ENCODE results near the gene SIGLEC8. TPM values are rescaled to one million over a fixed set of nuclear protein-coding genes. Genes with fewer than 3 reads are reported as not detected.
"Not testable (repeated sequence)": the region's sequence is repeated elsewhere in the genome, so short reads cannot be mapped to it uniquely, and the experiment has no call there.

SIGLEC8 gene
- total RNA-seq, 1 experiment from 2014 or later = not detected

DNA sequence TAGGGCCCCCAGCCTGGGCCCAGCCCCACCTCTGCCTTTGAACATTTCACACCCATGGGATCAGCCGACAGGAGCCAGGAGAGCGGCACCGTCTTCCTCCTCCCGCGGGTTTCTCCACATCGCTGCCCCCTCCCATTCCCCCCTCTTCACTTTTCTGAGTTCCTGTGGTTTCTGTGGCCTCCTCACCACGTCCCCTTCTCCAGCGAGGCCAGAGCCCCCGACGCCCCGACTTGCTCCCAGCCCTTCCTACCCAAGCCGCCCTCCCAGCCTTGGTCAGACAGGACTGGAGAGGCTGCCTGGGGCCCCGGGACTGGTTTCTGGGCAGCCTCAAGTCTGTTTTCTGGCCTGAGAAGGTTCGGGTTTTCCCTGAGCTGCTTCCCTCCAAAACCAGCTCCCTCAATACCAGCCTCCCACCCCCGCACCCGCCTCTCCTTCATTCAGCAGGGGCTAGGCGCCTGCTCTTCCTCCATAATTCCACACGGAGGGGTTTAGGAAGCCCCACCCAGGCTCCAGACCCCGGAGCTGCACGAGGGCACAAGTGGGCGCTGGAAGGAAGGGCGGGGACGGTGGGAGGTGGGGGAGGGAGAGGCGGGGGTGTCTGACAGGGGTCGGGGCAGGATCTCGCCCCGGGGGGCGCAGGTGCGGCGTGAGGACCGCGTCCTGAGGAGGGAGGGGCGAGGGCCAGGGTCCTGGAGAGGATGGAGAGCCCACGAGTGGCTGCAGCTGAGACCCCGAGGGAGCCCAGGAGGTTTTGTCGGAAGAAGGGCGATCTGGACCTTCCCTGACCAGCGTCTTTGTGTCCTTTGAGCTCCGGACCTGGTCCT lies 36.8 kb downstream of the SIGLEC8 start:
- peak overlapping the region; percentile 59 for H3K4me3 Mint-ChIP-seq

DNA sequence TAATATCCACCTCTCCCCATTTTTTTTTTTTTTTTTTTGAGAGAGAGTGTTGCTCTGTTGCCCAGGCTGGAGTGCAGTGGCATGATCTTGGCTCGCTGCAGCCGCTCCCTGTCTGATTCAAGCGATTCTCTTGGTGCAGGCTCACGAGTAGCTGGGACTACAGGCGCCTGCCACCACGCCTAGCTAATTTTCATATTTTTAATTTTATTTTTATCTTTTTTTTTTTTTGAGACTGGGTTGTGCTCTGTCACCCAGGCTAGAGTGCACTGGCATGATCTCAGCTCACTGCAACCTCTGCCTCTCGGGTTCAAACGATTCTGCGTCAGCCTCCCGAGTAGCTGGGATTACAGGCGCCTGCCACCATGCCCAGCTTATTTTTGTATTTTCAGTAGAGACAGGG lies 37.7 kb downstream of the SIGLEC8 start:
- peaks cover 52% of the 10 kb centered on the region for H3K27me3 Mint-ChIP-seq (ENCODE audit: low read depth)
- not testable (repeated sequence) for ATAC-seq; H3K4me3 Mint-ChIP-seq; H3K9me3 Mint-ChIP-seq; DNase-seq (ENCODE audit: low spot score); H3K36me3 Mint-ChIP-seq; H3K4me1 Mint-ChIP-seq; H3K27ac Mint-ChIP-seq
- POLR2A ChIA-PET = interaction anchor here (0.7 kb wide), 1 partner anchor 150 kb away, joined by 3 read pairs; the partner anchor contains the start of gene ZNF175
- CTCF ChIA-PET = interaction anchor here (0.7 to 3.1 kb wide), 23 partner anchors 8 to 262 kb away, joined by 3 to 51 read pairs (median 8); partner anchors contain the start of genes CLDND2, VSIG10L and ZNF175

More for the DNA sequence above, 36.8 kb downstream of the SIGLEC8 start:
- Mint-ChIP-seq H3K4me1 (peaks cover 6% of the 10 kb centered on the region; the same call in 1 of the 2 replicates), H3K27ac (no peak overlapping the region), H3K36me3 (no peaks in the 10 kb centered on the region), H3K27me3 (ENCODE audit: low read depth) (peaks cover 55% of the 10 kb centered on the region), H3K9me3 (peaks cover 10% of the 10 kb centered on the region; the same call in 1 of the 2 replicates)
- TF ChIP-seq, protein P1, sequence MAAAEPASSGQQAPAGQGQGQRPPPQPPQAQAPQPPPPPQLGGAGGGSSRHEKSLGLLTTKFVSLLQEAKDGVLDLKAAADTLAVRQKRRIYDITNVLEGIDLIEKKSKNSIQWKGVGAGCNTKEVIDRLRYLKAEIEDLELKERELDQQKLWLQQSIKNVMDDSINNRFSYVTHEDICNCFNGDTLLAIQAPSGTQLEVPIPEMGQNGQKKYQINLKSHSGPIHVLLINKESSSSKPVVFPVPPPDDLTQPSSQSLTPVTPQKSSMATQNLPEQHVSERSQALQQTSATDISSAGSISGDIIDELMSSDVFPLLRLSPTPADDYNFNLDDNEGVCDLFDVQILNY (CRISPR knock-in tag; IDR thresholded peaks at IDR 0.05) = 0 out of 2 replicates have a peak, but pooled peaks have one; percentile 37
- no peak for TF ChIP-seq NFYB (CRISPR knock-in tag; conservative IDR thresholded peaks at IDR 0.05; ENCODE audit: low read depth)
- ATAC-seq = peak; percentile 30
- CTCF ChIA-PET = interaction anchor here (0.6 to 3.1 kb wide), 68 partner anchors 9 to 334 kb away, joined by 3 to 51 read pairs (median 5); partner anchors contain the start of genes C19orf84, CLDND2, ETFB and IGLON5
- POLR2A ChIA-PET = interaction anchor here (0.7 to 1.4 kb wide), 3 partner anchors 54 to 149 kb away, joined by 3 to 5 read pairs (median 4); partner anchors contain the start of genes ETFB and ZNF175
- DNase-seq (ENCODE audit: low spot score) = peak; percentile 24

DNA sequence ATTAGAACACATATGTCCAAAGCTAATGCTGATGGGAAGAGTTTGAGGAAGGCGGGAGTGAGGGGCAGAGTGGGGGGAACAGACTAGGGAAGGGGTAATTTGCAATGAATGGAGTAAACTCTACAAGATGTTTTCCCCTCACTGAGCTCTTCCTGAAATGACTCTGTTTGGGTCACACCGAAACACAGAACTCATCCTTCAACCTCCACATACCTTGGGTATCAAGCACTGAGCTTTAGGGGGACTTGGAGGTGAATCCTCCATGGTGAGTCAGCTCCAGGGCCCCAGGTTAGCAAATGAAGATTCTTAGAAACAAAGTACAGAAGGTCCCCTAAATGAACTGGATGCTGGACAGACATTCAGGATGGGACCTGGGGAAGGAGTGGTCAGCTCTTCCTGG lies 39.5 kb downstream of the SIGLEC8 start:
- Mint-ChIP-seq H3K36me3 (no peaks in the 10 kb centered on the region), H3K9me3 (peaks cover 10% of the 10 kb centered on the region; the same call in 1 of the 2 replicates), H3K4me3 (no peak overlapping the region), H3K4me1 (peaks cover 6% of the 10 kb centered on the region; the same call in 1 of the 2 replicates), H3K27ac (no peak overlapping the region), H3K27me3 (ENCODE audit: low read depth) (peaks cover 42% of the 10 kb centered on the region)
- ChIA-PET CTCF (interaction anchor here (0.8 to 2.2 kb wide), 5 partner anchors 11 to 242 kb away, joined by 3 to 11 read pairs (median 4); partner anchors contain the start of gene ETFB), POLR2A (no interaction called here)
- DNase-seq (ENCODE audit: low spot score) (no peak), ATAC-seq (no peak)
- TF ChIP-seq ELF4 (CRISPR knock-in tag; IDR thresholded peaks at IDR 0.05; ENCODE audit: low read depth) = no peak
- TF ChIP-seq SP1 (CRISPR knock-in tag; conservative IDR thresholded peaks at IDR 0.05) = no peak

DNA sequence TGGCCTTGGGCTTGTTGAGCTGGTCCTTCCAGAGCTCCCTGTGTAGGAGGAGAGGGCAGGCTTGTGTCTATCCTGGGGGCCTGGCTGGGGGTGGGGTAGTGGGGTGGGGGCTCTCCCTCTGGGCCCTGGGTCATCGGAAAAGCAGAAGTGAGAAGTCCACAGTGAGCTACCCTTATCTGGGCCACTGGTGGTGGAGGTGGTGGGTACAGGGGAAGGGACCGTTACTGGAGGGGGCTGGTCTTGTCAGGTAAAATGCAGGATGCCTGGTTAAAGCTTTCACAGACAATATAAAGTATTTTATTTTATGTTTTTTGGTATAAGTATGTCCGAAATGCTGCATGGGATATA lies 40.5 kb downstream of the SIGLEC8 start:
- Mint-ChIP-seq H3K4me3 (no peak overlapping the region), H3K27me3 (ENCODE audit: low read depth) (peaks cover 35% of the 10 kb centered on the region), H3K36me3 (no peaks in the 10 kb centered on the region), H3K4me1 (peaks cover 6% of the 10 kb centered on the region; the same call in 1 of the 2 replicates), H3K27ac (no peak overlapping the region), H3K9me3 (peaks cover 7% of the 10 kb centered on the region; the same call in 1 of the 2 replicates)
- CTCF ChIA-PET = interaction anchor here (0.7 to 2.2 kb wide), 8 partner anchors 10 to 619 kb away, joined by 3 to 11 read pairs (median 6); no protein-coding TSS in a partner anchor
- no peak for ATAC-seq
- TF ChIP-seq ZNF396 (CRISPR knock-in tag; IDR thresholded peaks at IDR 0.05; ENCODE audit: borderline replicate concordance) (no peak), ZNF232 (CRISPR knock-in tag; IDR thresholded peaks at IDR 0.05) (no peak)
- TF ChIP-seq, protein P2, sequence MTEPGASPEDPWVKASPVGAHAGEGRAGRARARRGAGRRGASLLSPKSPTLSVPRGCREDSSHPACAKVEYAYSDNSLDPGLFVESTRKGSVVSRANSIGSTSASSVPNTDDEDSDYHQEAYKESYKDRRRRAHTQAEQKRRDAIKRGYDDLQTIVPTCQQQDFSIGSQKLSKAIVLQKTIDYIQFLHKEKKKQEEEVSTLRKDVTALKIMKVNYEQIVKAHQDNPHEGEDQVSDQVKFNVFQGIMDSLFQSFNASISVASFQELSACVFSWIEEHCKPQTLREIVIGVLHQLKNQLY (CRISPR knock-in tag; IDR thresholded peaks at IDR 0.05) = no peak
- DNase-seq (ENCODE audit: low spot score) = no peak
- POLR2A ChIA-PET = no interaction called here

DNA sequence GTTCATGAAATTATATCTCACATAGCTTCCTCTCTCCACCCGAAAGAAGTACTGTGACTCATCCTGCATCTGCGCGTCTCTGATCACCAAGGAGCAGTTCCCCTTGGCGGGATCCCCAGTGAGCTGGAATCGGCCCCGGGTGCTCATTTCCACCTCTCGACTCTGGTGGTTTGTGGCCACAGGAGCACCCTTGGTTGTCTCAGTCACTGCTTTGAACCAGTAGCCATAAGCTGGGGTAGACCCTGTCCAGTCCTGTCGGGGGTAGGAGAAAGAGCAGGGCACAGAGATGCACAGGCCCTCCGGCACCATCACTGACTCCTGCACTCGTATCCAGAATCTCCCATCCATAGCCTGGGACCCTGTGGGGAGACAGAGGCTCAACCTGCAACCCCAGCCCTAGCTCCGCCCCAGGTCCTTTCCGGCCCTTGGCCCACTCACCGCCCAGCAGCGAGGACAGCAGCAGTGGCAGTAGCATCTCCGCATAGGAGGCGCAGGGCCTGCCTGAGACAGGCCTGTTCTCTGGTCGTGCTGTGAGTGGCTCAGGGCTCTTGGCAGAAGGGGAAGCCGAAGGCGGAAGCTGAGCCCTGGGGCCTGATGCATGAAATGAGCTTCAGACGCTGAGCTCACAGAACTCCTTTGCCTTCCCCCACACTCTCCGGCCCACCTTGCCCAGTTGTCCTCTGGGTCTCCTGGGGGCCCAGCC lies 41.0 kb downstream of the SIGLEC8 start, which contains the start of gene SIGLEC10:
SIGLEC10 (minus strand) TSS at position 536 of the 703 bp plus-strand sequence; CDS start at position 475, 61 bp downstream.
- ChIA-PET POLR2A (no interaction called here), CTCF (interaction anchor here (0.7 to 2.2 kb wide), 10 partner anchors 10 to 619 kb away, joined by 3 to 11 read pairs (median 5); no protein-coding TSS in a partner anchor)
- Mint-ChIP-seq H3K4me3 (no peak within 1 kb of the TSS), H3K27me3 (ENCODE audit: low read depth) (peaks cover 29% of the 10 kb centered on the region), H3K27ac (peak within 1 kb of the TSS; percentile 74; the same call in 1 of the 2 replicates), H3K4me1 (peaks cover 6% of the 10 kb centered on the region; the same call in 1 of the 2 replicates), H3K9me3 (peaks cover 3% of the 10 kb centered on the region; the same call in 1 of the 2 replicates), H3K36me3 (no peaks in the 10 kb centered on the region; the same call in 1 of the 2 replicates)
- ATAC-seq (peak; percentile 36), DNase-seq (ENCODE audit: low spot score) (peak; percentile 31)
- TF ChIP-seq, protein P3, sequence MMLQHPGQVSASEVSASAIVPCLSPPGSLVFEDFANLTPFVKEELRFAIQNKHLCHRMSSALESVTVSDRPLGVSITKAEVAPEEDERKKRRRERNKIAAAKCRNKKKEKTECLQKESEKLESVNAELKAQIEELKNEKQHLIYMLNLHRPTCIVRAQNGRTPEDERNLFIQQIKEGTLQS (CRISPR knock-in tag; conservative IDR thresholded peaks at IDR 0.05) = no peak
- TF ChIP-seq, protein P4, sequence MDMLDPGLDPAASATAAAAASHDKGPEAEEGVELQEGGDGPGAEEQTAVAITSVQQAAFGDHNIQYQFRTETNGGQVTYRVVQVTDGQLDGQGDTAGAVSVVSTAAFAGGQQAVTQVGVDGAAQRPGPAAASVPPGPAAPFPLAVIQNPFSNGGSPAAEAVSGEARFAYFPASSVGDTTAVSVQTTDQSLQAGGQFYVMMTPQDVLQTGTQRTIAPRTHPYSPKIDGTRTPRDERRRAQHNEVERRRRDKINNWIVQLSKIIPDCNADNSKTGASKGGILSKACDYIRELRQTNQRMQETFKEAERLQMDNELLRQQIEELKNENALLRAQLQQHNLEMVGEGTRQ (CRISPR knock-in tag; IDR thresholded peaks at IDR 0.05) = no peak
- no peak for TF ChIP-seq ESRRA (CRISPR knock-in tag; IDR thresholded peaks at IDR 0.05; ENCODE audit: borderline replicate concordance)
- no peak for TF ChIP-seq NFE2L1 (CRISPR knock-in tag; IDR thresholded peaks at IDR 0.05)
- TF ChIP-seq KAT7 (CRISPR knock-in tag; IDR thresholded peaks at IDR 0.05; ENCODE audit: borderline replicate concordance) = no peak
- TF ChIP-seq, protein P5, sequence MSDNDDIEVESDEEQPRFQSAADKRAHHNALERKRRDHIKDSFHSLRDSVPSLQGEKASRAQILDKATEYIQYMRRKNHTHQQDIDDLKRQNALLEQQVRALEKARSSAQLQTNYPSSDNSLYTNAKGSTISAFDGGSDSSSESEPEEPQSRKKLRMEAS (CRISPR knock-in tag; IDR thresholded peaks at IDR 0.05) = no peak
- TF ChIP-seq PRRX2 (CRISPR knock-in tag; IDR thresholded peaks at IDR 0.05) = no peak
- TF ChIP-seq GRHL2 (CRISPR knock-in tag; IDR thresholded peaks at IDR 0.05; ENCODE audit: insufficient replicate concordance, severe bottlenecking) = no peak
- no peak for TF ChIP-seq IRF2 (CRISPR knock-in tag; IDR thresholded peaks at IDR 0.05; ENCODE audit: borderline replicate concordance, low read depth)

Data from WTC11 (cell line).